Coronary artery (tissue), 2 donors: Measurements from ENCODE around the gene ITGA1.
A peak's percentile ranks its signal among the peaks of the same experiment; 100 is the strongest.

ENCODE experiments used
- DNase-seq: peaks from one replicate; pipeline ENCODE4 v3.0.0-alpha.2; 2017; ENCODE audit warnings: low spot score
- H3K27ac ChIP-seq, 2 donors: fragments of 200-600 bp; sonication (generic); one replicate each; pipeline ENCODE4 v1.5.1; 2016 to 2019
- H3K4me3 ChIP-seq: fragments of 200-600 bp; sonication (generic); 2 replicates; pipeline ENCODE4 v1.5.1; 2016; ENCODE audit warnings: mild to moderate bottlenecking, moderate library complexity
- CTCF ChIP-seq: fragments of 200-600 bp; sonication (generic); IDR thresholded peaks from one replicate; pipeline ENCODE4 v1.5.1; 2019; ENCODE audit warnings: antibody characterized with exemption

ITGA1 gene

GRCh38 chr5:52779213-52779612 is 8.5 kb upstream of the ITGA1 start:
- no peak for TF ChIP-seq CTCF
- Histone ChIP-seq H3K4me3 (no peak overlapping the region), H3K27ac (no peak overlapping the region)
- DNase-seq = no peak

- no peak overlapping the region for H3K4me3 ChIP-seq
- TF ChIP-seq CTCF = no peak
- peak; percentile 81 for DNase-seq
- H3K27ac ChIP-seq = peak overlapping the region in 1 of 2 donors; percentile 44
Measured at GRCh38 chr5:52783226-52783959, 4.3 kb upstream of the ITGA1 start.

GRCh38 chr5:52784737-52785136 is 3.0 kb upstream of the ITGA1 start:
- H3K4me3 ChIP-seq = no peak overlapping the region
- DNase-seq = no peak
- peak overlapping the region in 1 of 2 donors; percentile 20 for H3K27ac ChIP-seq
- no peak for TF ChIP-seq CTCF

GRCh38 chr5:52786391-52786790 is 1.3 kb upstream of the ITGA1 start:
- Histone ChIP-seq H3K27ac (peak overlapping the region; percentile 92 to 97), H3K4me3 (peak overlapping the region; percentile 83)
- TF ChIP-seq CTCF = no peak
- DNase-seq = no peak

- TF ChIP-seq CTCF = no peak
- no peak for DNase-seq
- Histone ChIP-seq H3K27ac (peak overlapping the region; percentile 92 to 97), H3K4me3 (peak overlapping the region; percentile 83)
Measured at GRCh38 chr5:52786949-52787599, 642 bp upstream of the ITGA1 start.

GRCh38 chr5:52788505-52788821 is 747 bp downstream of the ITGA1 start:
- Histone ChIP-seq H3K4me3 (peak overlapping the region; percentile 83), H3K27ac (peak overlapping the region; percentile 92 to 97)
- TF ChIP-seq CTCF = no peak
- no peak for DNase-seq

GRCh38 chr5:52789378-52789777 is 1.7 kb downstream of the ITGA1 start:
- no peak for TF ChIP-seq CTCF
- Histone ChIP-seq H3K4me3 (peak overlapping the region; percentile 83), H3K27ac (peak overlapping the region; percentile 92 to 97)
- no peak for DNase-seq
